Ishikawa (cell line): ENCODE data around the gene ZBTB2.

Experiments
- CEBPB ChIP-seq: IDR thresholded peaks from 2 replicates; pipeline ENCODE4 v1.6.1; 2012
- CREB1 ChIP-seq: IDR thresholded peaks from 2 replicates; pipeline ENCODE4 v1.6.1; 2012; ENCODE audit warnings: low read depth
- EGR1 ChIP-seq: IDR thresholded peaks from 2 replicates; pipeline ENCODE4 v1.6.1; 2012
- EP300 ChIP-seq: IDR thresholded peaks from 2 replicates; pipeline ENCODE4 v1.6.1; 2012; ENCODE audit warnings: borderline replicate concordance
- MAX ChIP-seq: IDR thresholded peaks from 2 replicates; pipeline ENCODE4 v1.6.1; 2012
- NFIC ChIP-seq: IDR thresholded peaks from 2 replicates; pipeline ENCODE4 v1.6.1; 2012
- RAD21 ChIP-seq: IDR thresholded peaks from 2 replicates; pipeline ENCODE4 v1.6.1; 2012; ENCODE audit warnings: low read depth
- REST ChIP-seq: IDR thresholded peaks from 2 replicates; pipeline ENCODE4 v1.6.1; 2012; ENCODE audit warnings: low read depth, mild to moderate bottlenecking
- TAF1 ChIP-seq: IDR thresholded peaks from 2 replicates; pipeline ENCODE4 v1.6.1; 2012; ENCODE audit warnings: low read depth, mild to moderate bottlenecking
- TCF12 ChIP-seq: IDR thresholded peaks from 2 replicates; pipeline ENCODE4 v1.6.1; 2012; ENCODE audit warnings: low read depth
- TEAD4 ChIP-seq: IDR thresholded peaks from 2 replicates; pipeline ENCODE4 v1.6.1; 2012
- USF1 ChIP-seq: IDR thresholded peaks from 2 replicates; pipeline ENCODE4 v1.6.1; 2012
- YY1 ChIP-seq: IDR thresholded peaks from 2 replicates; pipeline ENCODE4 v1.6.1; 2012; ENCODE audit warnings: low read depth
- ZBTB7A ChIP-seq: IDR thresholded peaks from 2 replicates; pipeline ENCODE4 v1.6.1; 2012; ENCODE audit warnings: low read depth

The ZBTB2 gene

GRCh38 chr6:151317995-151318365, 73.4 kb downstream of the ZBTB2 start:
- TF ChIP-seq CREB1 (no peak), TAF1 (no peak), YY1 (no peak), TCF12 (no peak), TEAD4 (no peak), USF1 (no peak), MAX (no peak), EP300 (no peak), CEBPB (no peak)

GRCh38 chr6:151317103-151317994, 74.0 kb downstream of the ZBTB2 start:
- TF ChIP-seq TEAD4 (no peak), EP300 (no peak), CEBPB (no peak), TCF12 (no peak), REST (no peak), NFIC (no peak), TAF1 (no peak), RAD21 (no peak), ZBTB7A (no peak), YY1 (no peak), CREB1 (no peak), EGR1 (no peak), USF1 (no peak)
